ENCODE results near the gene TNNC2.

TNNC2 gene

GRCh38 chr20:45867136-45867818, 40.2 kb upstream of the TNNC2 start:
- Histone ChIP-seq H3K36me3 (ENCODE audit: control insufficient read depth, insufficient read depth, low read length) (no peaks in the 10 kb centered on the region), H3K27me3 (replicated peaks; ENCODE audit: control insufficient read depth, insufficient read depth, low read length) (no peaks in the 10 kb centered on the region), H3K4me3 (replicated peaks; ENCODE audit: low read depth, low read length) (no peak overlapping the region)
- DNase-seq (ENCODE audit: extremely low read depth, insufficient read length), result no peak
- TF ChIP-seq CTCF (IDR thresholded peaks at IDR 0.05; ENCODE audit: insufficient read depth, low read length, poor library complexity, severe bottlenecking), result no peak

- TF ChIP-seq CTCF (IDR thresholded peaks at IDR 0.05; ENCODE audit: insufficient read depth, low read length, poor library complexity, severe bottlenecking), result no peak
- DNase-seq (ENCODE audit: extremely low read depth, insufficient read length), result no peak
- Histone ChIP-seq H3K36me3 (ENCODE audit: control insufficient read depth, insufficient read depth, low read length) (no peaks in the 10 kb centered on the region), H3K27me3 (replicated peaks; ENCODE audit: control insufficient read depth, insufficient read depth, low read length) (no peaks in the 10 kb centered on the region), H3K4me3 (replicated peaks; ENCODE audit: low read depth, low read length) (no peak overlapping the region)
Measured at GRCh38 chr20:45866454-45866853, 39.3 kb upstream of the TNNC2 start.

GRCh38 chr20:45863543-45864470, 36.7 kb upstream of the TNNC2 start:
- H3K36me3 ChIP-seq (ENCODE audit: control insufficient read depth, insufficient read depth, low read length), result no peaks in the 10 kb centered on the region
- DNase-seq (ENCODE audit: extremely low read depth, insufficient read length), result no peak
- no peak for TF ChIP-seq CTCF (IDR thresholded peaks at IDR 0.05; ENCODE audit: insufficient read depth, low read length, poor library complexity, severe bottlenecking)
- no peaks in the 10 kb centered on the region for H3K27me3 ChIP-seq (replicated peaks; ENCODE audit: control insufficient read depth, insufficient read depth, low read length)
- H3K4me3 ChIP-seq (replicated peaks; ENCODE audit: low read depth, low read length), result no peak overlapping the region

DNA sequence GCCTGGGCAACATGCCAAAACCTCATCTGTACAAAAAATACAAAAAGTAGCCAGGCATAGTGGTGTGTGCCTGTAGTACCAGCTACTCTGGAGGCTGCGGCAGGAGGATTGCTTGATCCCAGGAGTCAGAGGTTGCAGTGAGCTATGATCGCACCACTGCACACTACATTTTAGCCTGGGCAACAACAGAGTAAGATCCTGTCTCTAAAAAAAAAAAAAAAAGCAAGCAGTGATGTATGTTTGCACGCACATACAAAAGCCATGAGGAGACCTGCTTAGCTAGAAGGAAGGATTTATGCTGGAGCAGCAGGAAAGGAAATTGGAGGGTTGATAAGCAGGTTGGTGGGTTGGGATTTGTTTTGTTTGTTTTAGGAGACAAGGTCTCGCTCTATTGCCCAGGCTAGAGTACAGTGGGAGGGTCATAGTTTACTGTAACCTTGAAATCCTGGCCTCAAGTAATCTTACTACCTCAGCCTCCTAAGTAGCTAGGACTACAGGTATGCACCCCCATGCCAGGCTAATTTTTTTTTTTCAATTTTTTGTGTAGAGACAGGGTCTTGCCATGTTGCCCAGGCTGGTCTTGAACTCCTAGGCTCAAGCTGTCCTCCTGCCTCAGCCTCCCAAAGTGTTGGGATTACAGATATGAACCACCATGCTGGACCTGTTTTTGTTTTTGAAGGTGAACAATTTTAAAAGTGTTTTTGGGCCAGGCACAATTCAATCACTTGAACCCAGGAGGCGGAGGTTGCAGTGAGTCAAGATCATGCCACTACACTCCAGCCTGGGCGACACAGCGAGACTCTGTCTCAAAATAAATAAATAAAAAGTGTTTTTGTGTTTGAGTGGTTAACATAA, 34.3 kb upstream of the TNNC2 start:
- no peak for TF ChIP-seq CTCF (IDR thresholded peaks at IDR 0.05; ENCODE audit: insufficient read depth, low read length, poor library complexity, severe bottlenecking)
- no peak for DNase-seq (ENCODE audit: extremely low read depth, insufficient read length)
- Histone ChIP-seq H3K4me3 (replicated peaks; ENCODE audit: low read depth, low read length) (no peak overlapping the region), H3K27me3 (replicated peaks; ENCODE audit: control insufficient read depth, insufficient read depth, low read length) (no peaks in the 10 kb centered on the region), H3K36me3 (ENCODE audit: control insufficient read depth, insufficient read depth, low read length) (no peaks in the 10 kb centered on the region)

DNA sequence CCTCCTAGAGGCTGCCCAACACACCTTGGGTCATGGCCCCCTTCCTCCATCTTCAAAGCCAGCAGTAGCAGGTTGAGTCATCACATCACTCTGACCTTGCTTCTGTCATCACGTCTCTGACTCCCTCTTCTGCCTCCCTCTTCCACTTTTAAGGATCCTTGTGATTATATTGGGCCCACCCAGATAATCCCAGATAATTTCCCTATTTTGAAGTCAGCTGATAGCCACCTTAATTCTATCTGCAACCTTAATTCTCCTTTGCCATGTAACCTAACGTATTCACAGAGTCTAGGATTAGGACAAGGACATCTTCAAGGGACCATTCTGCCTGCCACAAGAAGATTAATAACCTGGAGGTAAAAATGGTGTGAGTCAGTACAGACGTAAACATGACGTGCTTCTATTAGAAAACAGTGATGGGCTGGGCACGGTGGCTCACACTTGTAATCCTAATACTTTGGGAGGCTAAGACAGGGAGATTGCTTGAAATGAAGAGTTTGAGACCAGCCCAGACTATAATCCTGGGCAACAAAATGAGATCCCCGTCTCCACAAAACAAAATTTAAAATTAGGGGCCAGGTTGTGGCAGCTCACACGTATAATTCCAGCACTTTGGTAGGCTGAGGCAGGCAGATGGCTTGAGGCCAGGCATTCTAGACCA, 33.6 kb upstream of the TNNC2 start:
- no peak for TF ChIP-seq CTCF (IDR thresholded peaks at IDR 0.05; ENCODE audit: insufficient read depth, low read length, poor library complexity, severe bottlenecking)
- Histone ChIP-seq H3K36me3 (ENCODE audit: control insufficient read depth, insufficient read depth, low read length) (no peaks in the 10 kb centered on the region; the same call in 1 of the 2 replicates), H3K27me3 (replicated peaks; ENCODE audit: control insufficient read depth, insufficient read depth, low read length) (no peaks in the 10 kb centered on the region), H3K4me3 (replicated peaks; ENCODE audit: low read depth, low read length) (no peak overlapping the region)
- DNase-seq (ENCODE audit: extremely low read depth, insufficient read length), result no peak
